ENCODE results near the gene TSEN15. TPM values are rescaled to one million over a fixed set of nuclear protein-coding genes. Genes with fewer than 3 reads are reported as not detected.

The TSEN15 gene
- total RNA-seq, 1 experiment from 2014 or later = 31.1 TPM

DNA sequence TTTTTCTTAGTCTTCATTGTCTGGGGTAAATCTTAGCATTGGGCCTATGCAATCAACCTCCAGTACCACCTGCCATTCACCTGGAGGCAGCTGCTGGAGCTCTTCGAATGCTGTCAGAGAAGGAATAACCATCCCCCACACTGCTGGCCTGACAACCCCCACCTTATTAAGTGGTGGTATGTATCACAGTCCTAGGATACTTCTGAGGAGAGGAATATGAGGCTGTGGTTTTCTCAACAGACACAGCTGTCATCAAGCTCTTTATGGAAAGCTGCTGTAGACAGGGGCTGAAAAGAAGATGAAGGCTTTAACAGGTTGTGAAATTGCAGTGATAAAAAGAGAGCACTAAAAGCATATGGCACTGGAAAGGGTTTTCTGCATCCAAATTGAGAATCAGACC, 61.7 kb downstream of the TSEN15 start (continued):
- TF ChIP-seq, protein P1, sequence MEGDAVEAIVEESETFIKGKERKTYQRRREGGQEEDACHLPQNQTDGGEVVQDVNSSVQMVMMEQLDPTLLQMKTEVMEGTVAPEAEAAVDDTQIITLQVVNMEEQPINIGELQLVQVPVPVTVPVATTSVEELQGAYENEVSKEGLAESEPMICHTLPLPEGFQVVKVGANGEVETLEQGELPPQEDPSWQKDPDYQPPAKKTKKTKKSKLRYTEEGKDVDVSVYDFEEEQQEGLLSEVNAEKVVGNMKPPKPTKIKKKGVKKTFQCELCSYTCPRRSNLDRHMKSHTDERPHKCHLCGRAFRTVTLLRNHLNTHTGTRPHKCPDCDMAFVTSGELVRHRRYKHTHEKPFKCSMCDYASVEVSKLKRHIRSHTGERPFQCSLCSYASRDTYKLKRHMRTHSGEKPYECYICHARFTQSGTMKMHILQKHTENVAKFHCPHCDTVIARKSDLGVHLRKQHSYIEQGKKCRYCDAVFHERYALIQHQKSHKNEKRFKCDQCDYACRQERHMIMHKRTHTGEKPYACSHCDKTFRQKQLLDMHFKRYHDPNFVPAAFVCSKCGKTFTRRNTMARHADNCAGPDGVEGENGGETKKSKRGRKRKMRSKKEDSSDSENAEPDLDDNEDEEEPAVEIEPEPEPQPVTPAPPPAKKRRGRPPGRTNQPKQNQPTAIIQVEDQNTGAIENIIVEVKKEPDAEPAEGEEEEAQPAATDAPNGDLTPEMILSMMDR (IDR thresholded peaks at IDR 0.05 in 2 of 3, conservative IDR thresholded peaks at IDR 0.05 in 1 of 3; ENCODE audit: borderline replicate concordance in 1 of 3, insufficient read depth in 1 of 3, low read depth in 2 of 3, low read length in 2 of 3) = no peak

DNA sequence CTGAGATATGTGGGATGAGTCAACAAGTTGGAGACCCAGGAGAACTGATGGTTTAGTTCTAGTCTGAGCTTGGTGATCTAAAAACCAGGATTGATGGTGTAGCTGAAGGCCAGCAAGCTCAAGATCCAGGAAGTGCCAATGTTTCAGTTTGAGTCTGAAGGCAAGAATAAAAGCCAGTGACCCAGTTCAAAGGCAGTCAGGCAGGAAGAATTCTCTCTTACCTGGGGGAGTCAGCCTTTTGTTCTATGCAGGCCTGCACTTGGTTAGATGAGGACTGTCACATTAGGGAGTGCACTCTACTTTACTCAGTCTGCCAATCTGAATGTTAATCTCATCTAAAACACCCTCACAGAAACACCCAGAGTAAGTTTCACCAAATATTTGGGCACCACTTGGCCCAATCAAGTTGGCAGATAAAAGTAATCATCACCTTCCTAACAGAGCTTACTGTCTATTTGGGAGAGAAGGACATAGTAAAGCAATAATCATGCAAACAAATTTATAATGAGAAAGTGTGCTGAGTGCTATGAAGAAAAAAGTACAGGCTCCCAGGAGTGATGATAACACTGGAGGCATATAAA, 63.4 kb downstream of the TSEN15 start:
- H3K27me3 ChIP-seq (ENCODE audit: insufficient read depth, low read length) = no peaks in the 10 kb centered on the region
- no peak overlapping the region for H3K27ac ChIP-seq (ENCODE audit: low read depth, low read length)
- TF ChIP-seq SIN3A (IDR thresholded peaks at IDR 0.05; ENCODE audit: low read depth) (no peak), ZFX (IDR thresholded peaks at IDR 0.05) (no peak), FOSL1 (IDR thresholded peaks at IDR 0.05; ENCODE audit: low read depth) (no peak), RAD21 (IDR thresholded peaks at IDR 0.05; ENCODE audit: low read depth) (no peak)
- TF ChIP-seq, protein P2, sequence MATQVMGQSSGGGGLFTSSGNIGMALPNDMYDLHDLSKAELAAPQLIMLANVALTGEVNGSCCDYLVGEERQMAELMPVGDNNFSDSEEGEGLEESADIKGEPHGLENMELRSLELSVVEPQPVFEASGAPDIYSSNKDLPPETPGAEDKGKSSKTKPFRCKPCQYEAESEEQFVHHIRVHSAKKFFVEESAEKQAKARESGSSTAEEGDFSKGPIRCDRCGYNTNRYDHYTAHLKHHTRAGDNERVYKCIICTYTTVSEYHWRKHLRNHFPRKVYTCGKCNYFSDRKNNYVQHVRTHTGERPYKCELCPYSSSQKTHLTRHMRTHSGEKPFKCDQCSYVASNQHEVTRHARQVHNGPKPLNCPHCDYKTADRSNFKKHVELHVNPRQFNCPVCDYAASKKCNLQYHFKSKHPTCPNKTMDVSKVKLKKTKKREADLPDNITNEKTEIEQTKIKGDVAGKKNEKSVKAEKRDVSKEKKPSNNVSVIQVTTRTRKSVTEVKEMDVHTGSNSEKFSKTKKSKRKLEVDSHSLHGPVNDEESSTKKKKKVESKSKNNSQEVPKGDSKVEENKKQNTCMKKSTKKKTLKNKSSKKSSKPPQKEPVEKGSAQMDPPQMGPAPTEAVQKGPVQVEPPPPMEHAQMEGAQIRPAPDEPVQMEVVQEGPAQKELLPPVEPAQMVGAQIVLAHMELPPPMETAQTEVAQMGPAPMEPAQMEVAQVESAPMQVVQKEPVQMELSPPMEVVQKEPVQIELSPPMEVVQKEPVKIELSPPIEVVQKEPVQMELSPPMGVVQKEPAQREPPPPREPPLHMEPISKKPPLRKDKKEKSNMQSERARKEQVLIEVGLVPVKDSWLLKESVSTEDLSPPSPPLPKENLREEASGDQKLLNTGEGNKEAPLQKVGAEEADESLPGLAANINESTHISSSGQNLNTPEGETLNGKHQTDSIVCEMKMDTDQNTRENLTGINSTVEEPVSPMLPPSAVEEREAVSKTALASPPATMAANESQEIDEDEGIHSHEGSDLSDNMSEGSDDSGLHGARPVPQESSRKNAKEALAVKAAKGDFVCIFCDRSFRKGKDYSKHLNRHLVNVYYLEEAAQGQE (IDR thresholded peaks at IDR 0.05; ENCODE audit: low read depth) = no peak
- TF ChIP-seq, protein P3, sequence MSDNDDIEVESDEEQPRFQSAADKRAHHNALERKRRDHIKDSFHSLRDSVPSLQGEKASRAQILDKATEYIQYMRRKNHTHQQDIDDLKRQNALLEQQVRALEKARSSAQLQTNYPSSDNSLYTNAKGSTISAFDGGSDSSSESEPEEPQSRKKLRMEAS (IDR thresholded peaks at IDR 0.05) = no peak
- no peak overlapping the region for H3K4me2 ChIP-seq (ENCODE audit: low read length)
- no peaks in the 10 kb centered on the region for H3K36me3 ChIP-seq (ENCODE audit: control insufficient read depth in 1 of 2, insufficient read depth in 2 of 2, low read length in 2 of 2)
- ChIA-PET POLR2A (no interaction called here), CTCF (no interaction called here), RAD21 (ENCODE audit: low non-redundant PET in 1 of 2, low total read pairs in 2 of 2, uncharacterized antibody in 2 of 2, unreplicated experiment in 2 of 2) (no interaction called here)
- ATAC-seq (no peak), DNase-seq (ENCODE audit: low read depth, low spot score) (no peak)
- no peaks in the 10 kb centered on the region for H3K9me2 ChIP-seq (ENCODE audit: insufficient read depth)
- H3K4me1 ChIP-seq (ENCODE audit: control insufficient read depth in 1 of 2, insufficient read depth in 2 of 2, low read length in 2 of 2) = no peaks in the 10 kb centered on the region
- H2AFZ ChIP-seq (ENCODE audit: low read depth, low read length, poor library complexity, severe bottlenecking) = no peak overlapping the region
- H3K9ac ChIP-seq (ENCODE audit: low read length) = no peak overlapping the region
- intact Hi-C loops (cut with micrococcal nuclease) = no loop called here
- no peaks in the 10 kb centered on the region for H3K79me2 ChIP-seq (ENCODE audit: insufficient read depth, low read length)
- BruUV-seq (replicated peaks) = no TSS peak
- no peaks in the 10 kb centered on the region for H4K20me1 ChIP-seq (ENCODE audit: insufficient read depth)
- no peaks in the 10 kb centered on the region for H3K9me3 ChIP-seq (ENCODE audit: control insufficient read depth in 1 of 2, insufficient read depth in 1 of 2, low read depth in 1 of 2, low read length in 2 of 2)
- H3K4me3 ChIP-seq (replicated peaks in 1 of 2; ENCODE audit: low read depth in 1 of 2, low read length in 2 of 2) = no peak overlapping the region
